Prostate gland (tissue), 2 donors: ENCODE results near the gene JARID2. TPM values are rescaled to one million over a fixed set of nuclear protein-coding genes. Genes with fewer than 3 reads are reported as not detected.

Experiments used
- DNase-seq: peaks from one replicate; pipeline ENCODE4 v3.0.0-alpha.2; 2019; ENCODE audit warnings: low spot score
- H3K27ac ChIP-seq, 2 donors: fragments of 200-600 bp; sonication (generic); 2 replicates each; pipeline ENCODE4 v1.5.1; 2017 to 2019
- H3K27me3 ChIP-seq: fragments of 200-600 bp; sonication (generic); replicated peaks from 2 replicates; pipeline ENCODE4 v1.5.1; 2019; ENCODE audit not compliant: insufficient read depth
- H3K36me3 ChIP-seq, 2 donors: fragments of 200-600 bp; sonication (generic); 1 replicate in 1 of 2; 2 replicates in 1 of 2; pipeline versions ENCODE4 v1.5.1 to v1.8.1; 2017 to 2019
- H3K4me1 ChIP-seq: fragments of 200-600 bp; sonication (generic); replicated peaks from 2 replicates; pipeline ENCODE4 v1.5.1; 2019
- H3K4me3 ChIP-seq, 2 donors: fragments of 200-600 bp; sonication (generic); 2 replicates each; pipeline ENCODE4 v1.5.1; 2017 to 2019
- H3K9me3 ChIP-seq: fragments of 200-600 bp; sonication (generic); 2 replicates; pipeline ENCODE4 v1.5.1; 2017
- POLR2A ChIP-seq: fragments of 450-650 bp; IDR thresholded peaks from one replicate; pipeline ENCODE4 v1.6.1; 2016; ENCODE audit warnings: antibody characterized with exemption, mild to moderate bottlenecking
- POLR2AphosphoS5 ChIP-seq: sonication (generic); formaldehyde crosslinking; IDR thresholded peaks from one replicate; pipeline ENCODE4 v1.6.1; 2017; ENCODE audit warnings: antibody characterized with exemption
- WGBS: methylation state at CpG from one replicate; pipeline ENCODE4 v1.1.5; 2018; 5-methylcytosine and 5-hydroxymethylcytosine counted together
- intact Hi-C: fragments of 100-400 bp; cut with DNase I; formaldehyde crosslinking; loops from one replicate; pipeline ENCODE4 v1.14.2; 2022
- total RNA-seq, 2 donors: library from RNA; depleted of rRNA; stranded (reverse); fragments of >200 nt; gene quantifications; one replicate each; pipeline ENCODE4 v1.1.0, GENCODE V29; 2016
- TF ChIP-seq, protein P1 (sequence below), 4 experiments: fragments of 200-600 bp in 2 of 4; fragments of 450-650 bp in 2 of 4; sonication (generic) in 2 of 4; IDR thresholded peaks; 1 replicate in 3 of 4; 2 replicates in 1 of 4; pipeline ENCODE4 v1.5.1; 2016 to 2019; ENCODE audit warnings: antibody characterized with exemption in 4 of 4, mild to moderate bottlenecking in 2 of 4, moderate library complexity in 2 of 4

JARID2 gene
- total RNA-seq, 2 donors from 2014 or later, result 7.7 to 35.4 TPM

DNA sequence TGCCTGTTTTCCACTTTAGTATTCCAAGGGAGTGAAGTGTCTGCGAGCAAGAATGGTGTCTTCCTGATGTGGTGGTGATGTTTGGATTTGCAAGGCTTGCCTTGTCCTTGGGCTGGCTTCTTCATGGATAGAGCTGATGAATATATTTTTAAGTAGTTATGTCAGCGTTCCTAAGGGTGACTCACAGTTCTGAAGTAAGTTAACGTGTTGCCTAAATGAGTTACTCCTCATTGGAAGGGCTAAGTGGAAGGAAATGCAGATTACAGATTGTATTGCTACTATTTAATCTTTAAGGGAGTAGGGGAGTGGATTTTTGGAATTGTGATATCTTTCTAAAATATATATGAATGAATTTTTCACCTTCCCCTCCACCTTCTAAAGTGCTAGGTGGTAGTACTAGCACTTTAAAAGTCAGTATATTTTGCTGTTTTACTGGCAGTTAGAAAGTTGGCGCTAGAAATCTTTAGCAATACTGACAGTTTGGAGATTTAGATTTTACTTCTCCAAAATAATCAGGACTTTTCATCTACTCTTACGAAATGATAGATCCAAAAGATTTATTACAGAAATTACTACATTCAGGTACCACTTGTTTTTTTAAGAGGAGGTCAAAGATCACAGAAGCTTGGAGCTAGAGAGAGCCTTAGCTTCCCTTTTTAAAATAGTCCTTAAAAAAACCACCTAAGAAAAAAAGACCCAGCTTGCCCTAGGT lies 197.4 kb downstream of the JARID2 start:
- no peaks in the 10 kb centered on the region for H3K36me3 ChIP-seq
- TF ChIP-seq POLR2A (no peak), POLR2AphosphoS5 (no peak)
- 81% methylated on average over 5 of the region's 5 CpGs for WGBS
- peaks cover 5% of the 10 kb centered on the region for H3K4me1 ChIP-seq
- no peak overlapping the region for H3K4me3 ChIP-seq
- H3K9me3 ChIP-seq, result no peaks in the 10 kb centered on the region
- no peak overlapping the region for H3K27ac ChIP-seq
- no peak for DNase-seq
- no peaks in the 10 kb centered on the region for H3K27me3 ChIP-seq
- intact Hi-C loops, result loop anchor here (5.0 kb wide), 2 partner anchors 49 to 196 kb away; partner anchors contain the start of gene JARID2

DNA sequence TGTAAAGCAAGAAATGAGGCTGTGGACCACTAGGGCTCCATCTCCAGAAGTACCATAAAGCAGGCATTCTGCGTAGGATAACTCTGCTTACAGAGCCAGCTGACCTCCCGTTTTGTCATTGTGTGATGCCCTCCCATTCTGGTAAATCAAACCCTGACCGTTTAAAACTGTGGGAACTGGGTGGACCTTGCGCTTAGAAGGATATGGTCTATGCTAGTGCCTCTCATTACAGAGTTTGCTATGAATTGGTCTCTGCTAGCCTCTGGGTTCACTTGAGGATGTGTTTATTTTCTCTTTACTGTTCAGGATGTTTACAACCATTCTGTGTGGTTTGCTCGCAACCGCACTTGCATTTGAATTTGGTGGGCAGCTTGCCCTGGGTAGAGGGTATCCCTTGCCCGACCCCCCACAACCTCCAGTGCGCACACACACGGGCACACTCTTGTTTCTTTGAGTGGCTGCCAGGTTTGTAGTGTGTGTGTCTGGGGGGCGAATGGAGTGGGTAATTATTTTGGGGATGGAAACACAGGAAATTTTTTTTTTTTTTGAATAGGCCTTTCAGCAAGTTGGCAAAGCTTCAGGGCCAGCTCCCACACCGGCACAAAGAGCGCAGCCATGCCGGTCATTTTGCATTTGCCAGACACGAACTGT lies 198.3 kb downstream of the JARID2 start:
- WGBS, result 54% methylated on average over 14 of the region's 14 CpGs
- Histone ChIP-seq H3K36me3 (no peaks in the 10 kb centered on the region), H3K4me3 (no peak overlapping the region), H3K4me1 (peaks cover 7% of the 10 kb centered on the region), H3K27ac (no peak overlapping the region), H3K27me3 (no peaks in the 10 kb centered on the region), H3K9me3 (no peaks in the 10 kb centered on the region)
- TF ChIP-seq POLR2A, result no peak
- TF ChIP-seq POLR2AphosphoS5, result no peak
- TF ChIP-seq, protein P1, sequence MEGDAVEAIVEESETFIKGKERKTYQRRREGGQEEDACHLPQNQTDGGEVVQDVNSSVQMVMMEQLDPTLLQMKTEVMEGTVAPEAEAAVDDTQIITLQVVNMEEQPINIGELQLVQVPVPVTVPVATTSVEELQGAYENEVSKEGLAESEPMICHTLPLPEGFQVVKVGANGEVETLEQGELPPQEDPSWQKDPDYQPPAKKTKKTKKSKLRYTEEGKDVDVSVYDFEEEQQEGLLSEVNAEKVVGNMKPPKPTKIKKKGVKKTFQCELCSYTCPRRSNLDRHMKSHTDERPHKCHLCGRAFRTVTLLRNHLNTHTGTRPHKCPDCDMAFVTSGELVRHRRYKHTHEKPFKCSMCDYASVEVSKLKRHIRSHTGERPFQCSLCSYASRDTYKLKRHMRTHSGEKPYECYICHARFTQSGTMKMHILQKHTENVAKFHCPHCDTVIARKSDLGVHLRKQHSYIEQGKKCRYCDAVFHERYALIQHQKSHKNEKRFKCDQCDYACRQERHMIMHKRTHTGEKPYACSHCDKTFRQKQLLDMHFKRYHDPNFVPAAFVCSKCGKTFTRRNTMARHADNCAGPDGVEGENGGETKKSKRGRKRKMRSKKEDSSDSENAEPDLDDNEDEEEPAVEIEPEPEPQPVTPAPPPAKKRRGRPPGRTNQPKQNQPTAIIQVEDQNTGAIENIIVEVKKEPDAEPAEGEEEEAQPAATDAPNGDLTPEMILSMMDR (IDR thresholded peaks at IDR 0.05), result no peak
- DNase-seq, result no peak
- intact Hi-C loops, result loop anchor here (5.0 kb wide), 2 partner anchors 48 to 197 kb away; partner anchors contain the start of gene JARID2

DNA sequence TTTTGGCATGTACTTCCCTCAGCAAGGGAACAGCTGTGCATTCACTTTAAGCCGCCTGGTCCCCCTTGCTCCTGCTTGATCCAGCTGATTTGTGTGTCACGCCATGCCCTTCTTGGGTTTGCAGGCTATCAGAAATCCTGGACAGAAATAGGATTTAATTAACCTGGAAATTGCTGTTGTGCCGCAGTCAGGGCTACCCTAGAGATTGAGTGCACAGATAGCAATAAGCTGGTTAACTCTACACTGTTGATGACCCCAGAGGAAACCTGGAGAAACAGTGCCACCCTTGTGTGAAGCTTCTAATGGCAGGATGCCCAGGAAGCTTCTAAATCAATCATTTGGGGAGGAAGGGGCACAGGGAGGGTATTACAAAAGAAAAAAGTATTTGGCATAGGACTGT lies 199.0 kb downstream of the JARID2 start:
- no peaks in the 10 kb centered on the region for H3K36me3 ChIP-seq
- intact Hi-C loops, result loop anchor here (5.0 kb wide), 2 partner anchors 47 to 198 kb away; partner anchors contain the start of gene JARID2
- H3K27ac ChIP-seq, result no peak overlapping the region
- H3K4me3 ChIP-seq, result no peak overlapping the region
- no peaks in the 10 kb centered on the region for H3K27me3 ChIP-seq
- TF ChIP-seq POLR2AphosphoS5, result no peak
- TF ChIP-seq, protein P1 (IDR thresholded peaks at IDR 0.05), result peak in 1 of 4 experiments; percentile 12
- H3K4me1 ChIP-seq, result peaks cover 4% of the 10 kb centered on the region
- H3K9me3 ChIP-seq, result no peaks in the 10 kb centered on the region
- whole genome bisulfite sequencing, result 37% methylated on average over 3 of the region's 3 CpGs
- DNase-seq, result no peak

DNA sequence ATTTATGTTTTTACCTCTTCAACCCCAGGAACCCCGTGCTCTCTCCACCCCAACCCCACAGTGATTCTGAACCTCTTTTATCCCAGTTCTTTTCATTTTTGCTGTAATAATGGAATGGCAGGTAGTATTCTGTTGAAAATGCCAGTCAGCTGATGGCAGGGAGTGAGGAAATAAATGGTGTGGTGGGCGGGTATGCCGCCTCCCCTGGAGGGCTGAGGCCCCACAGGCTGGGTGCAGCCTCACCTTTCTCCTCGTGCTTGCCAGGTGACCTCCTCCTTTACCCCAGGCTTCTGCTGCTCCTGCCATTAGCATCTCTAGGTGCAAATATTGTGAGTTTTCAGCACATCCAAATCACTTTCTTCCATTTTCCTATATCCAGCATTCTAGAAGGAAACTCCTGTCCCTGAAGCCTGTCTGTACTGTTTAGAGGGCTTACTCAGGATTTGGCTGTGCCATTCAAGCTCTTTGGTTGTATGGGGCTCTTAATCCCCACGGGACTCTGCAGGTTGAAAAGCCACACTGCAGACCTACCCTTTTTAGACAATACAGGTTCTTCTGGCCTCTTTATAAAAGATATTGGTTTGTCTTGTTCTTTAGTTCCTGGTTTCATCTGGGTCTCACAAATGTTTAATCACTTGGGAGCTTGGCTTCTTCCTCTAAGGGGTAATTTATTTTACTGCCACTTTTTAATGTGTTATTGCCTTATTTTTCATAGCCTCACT lies 201.8 kb downstream of the JARID2 start:
- intact Hi-C loops, result no loop called here
- H3K9me3 ChIP-seq, result no peaks in the 10 kb centered on the region
- H3K36me3 ChIP-seq, result no peaks in the 10 kb centered on the region
- no peaks in the 10 kb centered on the region for H3K27me3 ChIP-seq
- H3K27ac ChIP-seq, result no peak overlapping the region
- peaks cover 4% of the 10 kb centered on the region for H3K4me1 ChIP-seq
- 84% methylated on average over 5 of the region's 5 CpGs for WGBS
- TF ChIP-seq POLR2AphosphoS5, result no peak
- no peak for TF ChIP-seq POLR2A
- TF ChIP-seq, protein P1 (IDR thresholded peaks at IDR 0.05), result no peak
- no peak for DNase-seq
- no peak overlapping the region for H3K4me3 ChIP-seq

DNA sequence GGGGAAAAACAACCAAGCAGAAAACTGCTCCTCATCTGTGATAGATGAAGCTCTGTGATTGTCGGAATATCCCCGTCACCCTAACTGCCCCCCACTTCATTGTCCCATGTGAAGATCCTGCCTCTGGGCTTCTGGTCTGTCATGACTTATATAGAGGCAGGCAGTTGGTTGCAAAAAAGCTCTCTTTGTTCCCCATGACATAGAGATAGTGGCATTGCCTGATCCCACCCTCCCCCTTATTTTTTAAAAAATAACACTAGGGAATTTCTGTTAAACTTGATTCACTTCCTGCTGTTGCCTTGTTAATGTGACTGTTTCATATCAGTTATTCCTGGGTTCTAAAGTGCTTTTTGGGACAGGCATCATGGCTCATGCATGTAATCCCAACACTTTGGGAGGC lies 203.1 kb downstream of the JARID2 start:
- 96% methylated on average over 2 of the region's 2 CpGs for WGBS
- no peak for DNase-seq
- TF ChIP-seq POLR2A (no peak), POLR2AphosphoS5 (no peak)
- TF ChIP-seq, protein P1 (IDR thresholded peaks at IDR 0.05), result no peak
- Histone ChIP-seq H3K4me3 (no peak overlapping the region), H3K36me3 (no peaks in the 10 kb centered on the region), H3K27me3 (no peaks in the 10 kb centered on the region), H3K27ac (no peak overlapping the region), H3K4me1 (peaks cover 4% of the 10 kb centered on the region), H3K9me3 (no peaks in the 10 kb centered on the region)
- intact Hi-C loops, result no loop called here
